ENCODE data around the gene BBS5.
A peak's percentile ranks its signal among the peaks of the same experiment; 100 is the strongest.
"Not testable (repeated sequence)": the region's sequence is repeated elsewhere in the genome, so short reads cannot be mapped to it uniquely, and the experiment has no call there.

The BBS5 gene

GRCh38 chr2:169523681-169524080 is 44.4 kb downstream of the BBS5 start:
- Histone ChIP-seq H3K4me1 (ENCODE audit: insufficient read depth, low read length, severe bottlenecking) (no peaks in the 10 kb centered on the region), H2AFZ (ENCODE audit: low read length) (no peak overlapping the region), H3F3A (ENCODE audit: insufficient read depth, low read length) (no peaks in the 10 kb centered on the region), H3K4me2 (ENCODE audit: low read length) (no peak overlapping the region), H4K20me1 (ENCODE audit: insufficient read depth, low read length) (no peaks in the 10 kb centered on the region), H3K9me2 (ENCODE audit: low read depth, low read length) (no peaks in the 10 kb centered on the region), H3K4me3 (ENCODE audit: low read depth, low read length, poor library complexity, severe bottlenecking) (no peak overlapping the region), H3K36me3 (ENCODE audit: insufficient read depth, low read length) (no peaks in the 10 kb centered on the region), H3K9me3 (ENCODE audit: low read length) (no peaks in the 10 kb centered on the region), H3K27me3 (ENCODE audit: insufficient read depth, low read length) (no peaks in the 10 kb centered on the region), H3K9ac (ENCODE audit: low read length) (no peak overlapping the region), H3K79me2 (ENCODE audit: insufficient read depth, low read length) (no peaks in the 10 kb centered on the region), H3K27ac (ENCODE audit: low read depth, low read length, poor library complexity, severe bottlenecking) (no peak overlapping the region)
- TF ChIP-seq, protein P1, sequence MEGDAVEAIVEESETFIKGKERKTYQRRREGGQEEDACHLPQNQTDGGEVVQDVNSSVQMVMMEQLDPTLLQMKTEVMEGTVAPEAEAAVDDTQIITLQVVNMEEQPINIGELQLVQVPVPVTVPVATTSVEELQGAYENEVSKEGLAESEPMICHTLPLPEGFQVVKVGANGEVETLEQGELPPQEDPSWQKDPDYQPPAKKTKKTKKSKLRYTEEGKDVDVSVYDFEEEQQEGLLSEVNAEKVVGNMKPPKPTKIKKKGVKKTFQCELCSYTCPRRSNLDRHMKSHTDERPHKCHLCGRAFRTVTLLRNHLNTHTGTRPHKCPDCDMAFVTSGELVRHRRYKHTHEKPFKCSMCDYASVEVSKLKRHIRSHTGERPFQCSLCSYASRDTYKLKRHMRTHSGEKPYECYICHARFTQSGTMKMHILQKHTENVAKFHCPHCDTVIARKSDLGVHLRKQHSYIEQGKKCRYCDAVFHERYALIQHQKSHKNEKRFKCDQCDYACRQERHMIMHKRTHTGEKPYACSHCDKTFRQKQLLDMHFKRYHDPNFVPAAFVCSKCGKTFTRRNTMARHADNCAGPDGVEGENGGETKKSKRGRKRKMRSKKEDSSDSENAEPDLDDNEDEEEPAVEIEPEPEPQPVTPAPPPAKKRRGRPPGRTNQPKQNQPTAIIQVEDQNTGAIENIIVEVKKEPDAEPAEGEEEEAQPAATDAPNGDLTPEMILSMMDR (IDR thresholded peaks at IDR 0.05; ENCODE audit: low read length) = no peak
- TF ChIP-seq EZH2 (IDR thresholded peaks at IDR 0.05; ENCODE audit: borderline replicate concordance, low read length) = no peak

DNA sequence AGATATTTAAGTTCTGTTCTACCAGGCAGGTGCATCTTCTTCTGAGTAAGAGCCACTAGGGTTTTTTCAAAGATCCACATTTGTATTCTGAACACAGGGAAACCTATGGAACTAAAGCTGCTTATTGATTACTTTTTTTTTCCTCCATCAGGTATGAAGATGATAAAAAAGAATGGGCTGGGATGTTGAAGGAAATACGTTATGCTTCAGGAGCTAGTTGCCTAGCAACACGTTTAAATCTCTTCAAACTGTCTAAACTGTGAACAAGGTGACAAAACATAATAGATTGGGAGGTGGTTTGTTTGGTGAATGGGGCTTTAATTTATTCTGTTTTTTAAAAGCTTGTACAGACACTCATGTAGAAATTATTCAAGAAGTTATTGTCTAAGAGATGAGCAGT is 46.1 kb downstream of the BBS5 start:
- no peaks in the 10 kb centered on the region for H3F3A ChIP-seq (ENCODE audit: insufficient read depth, low read length)
- H3K4me2 ChIP-seq (ENCODE audit: low read length) = no peak overlapping the region
- no peak for TF ChIP-seq EZH2 (IDR thresholded peaks at IDR 0.05; ENCODE audit: borderline replicate concordance, low read length)
- H4K20me1 ChIP-seq (ENCODE audit: insufficient read depth, low read length) = no peaks in the 10 kb centered on the region
- H3K27me3 ChIP-seq (ENCODE audit: insufficient read depth, low read length) = no peaks in the 10 kb centered on the region
- no peak overlapping the region for H3K27ac ChIP-seq (ENCODE audit: low read depth, low read length, poor library complexity, severe bottlenecking)
- H2AFZ ChIP-seq (ENCODE audit: low read length) = no peak overlapping the region
- H3K4me3 ChIP-seq (ENCODE audit: low read depth, low read length, poor library complexity, severe bottlenecking) = no peak overlapping the region
- H3K9me2 ChIP-seq (ENCODE audit: low read depth, low read length) = no peaks in the 10 kb centered on the region
- no peaks in the 10 kb centered on the region for H3K9me3 ChIP-seq (ENCODE audit: low read length)
- no peak overlapping the region for H3K9ac ChIP-seq (ENCODE audit: low read length)
- H3K36me3 ChIP-seq (ENCODE audit: insufficient read depth, low read length) = peaks cover 6% of the 10 kb centered on the region; the same call in 1 of the 2 replicates
- no peaks in the 10 kb centered on the region for H3K79me2 ChIP-seq (ENCODE audit: insufficient read depth, low read length)
- H3K4me1 ChIP-seq (ENCODE audit: insufficient read depth, low read length, severe bottlenecking) = no peaks in the 10 kb centered on the region

GRCh38 chr2:169526451-169526850 is 47.2 kb downstream of the BBS5 start:
- Histone ChIP-seq H3K27me3 (ENCODE audit: insufficient read depth, low read length) (no peaks in the 10 kb centered on the region), H3K36me3 (ENCODE audit: insufficient read depth, low read length) (peaks cover 6% of the 10 kb centered on the region; the same call in 1 of the 2 replicates), H3F3A (ENCODE audit: insufficient read depth, low read length) (no peaks in the 10 kb centered on the region), H3K4me3 (ENCODE audit: low read depth, low read length, poor library complexity, severe bottlenecking) (no peak overlapping the region), H2AFZ (ENCODE audit: low read length) (no peak overlapping the region), H3K9me2 (ENCODE audit: low read depth, low read length) (no peaks in the 10 kb centered on the region), H4K20me1 (ENCODE audit: insufficient read depth, low read length) (no peaks in the 10 kb centered on the region), H3K4me2 (ENCODE audit: low read length) (no peak overlapping the region), H3K4me1 (ENCODE audit: insufficient read depth, low read length, severe bottlenecking) (no peaks in the 10 kb centered on the region), H3K27ac (ENCODE audit: low read depth, low read length, poor library complexity, severe bottlenecking) (no peak overlapping the region), H3K9me3 (ENCODE audit: low read length) (no peaks in the 10 kb centered on the region), H3K79me2 (ENCODE audit: insufficient read depth, low read length) (no peaks in the 10 kb centered on the region), H3K9ac (ENCODE audit: low read length) (no peak overlapping the region)
- no peak for TF ChIP-seq EZH2 (IDR thresholded peaks at IDR 0.05; ENCODE audit: borderline replicate concordance, low read length)
- TF ChIP-seq, protein P1 (IDR thresholded peaks at IDR 0.05; ENCODE audit: low read length) = no peak

DNA sequence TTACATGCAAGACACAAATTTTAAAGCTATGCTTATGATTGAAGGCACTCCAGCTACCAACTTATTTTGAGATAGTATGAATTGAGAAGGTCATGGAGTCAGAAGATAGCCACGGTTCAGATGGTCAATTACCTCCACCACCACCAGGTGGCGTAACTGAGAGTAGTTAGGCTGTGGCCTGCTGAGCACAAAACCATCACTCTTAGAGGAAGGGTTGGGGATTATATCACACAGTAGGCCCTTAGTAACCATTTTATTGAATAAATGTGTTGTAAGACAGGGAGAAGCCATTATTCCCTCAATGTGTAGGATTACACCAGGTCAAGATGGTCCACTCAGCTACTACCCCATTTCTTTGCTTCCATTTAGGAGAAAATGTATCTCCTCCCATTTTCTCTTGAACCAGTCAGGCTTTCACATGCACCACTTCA is 49.0 kb downstream of the BBS5 start:
- Histone ChIP-seq H2AFZ (ENCODE audit: low read length) (no peak overlapping the region), H3K36me3 (ENCODE audit: insufficient read depth, low read length) (peaks cover 6% of the 10 kb centered on the region; the same call in 1 of the 2 replicates)

DNA sequence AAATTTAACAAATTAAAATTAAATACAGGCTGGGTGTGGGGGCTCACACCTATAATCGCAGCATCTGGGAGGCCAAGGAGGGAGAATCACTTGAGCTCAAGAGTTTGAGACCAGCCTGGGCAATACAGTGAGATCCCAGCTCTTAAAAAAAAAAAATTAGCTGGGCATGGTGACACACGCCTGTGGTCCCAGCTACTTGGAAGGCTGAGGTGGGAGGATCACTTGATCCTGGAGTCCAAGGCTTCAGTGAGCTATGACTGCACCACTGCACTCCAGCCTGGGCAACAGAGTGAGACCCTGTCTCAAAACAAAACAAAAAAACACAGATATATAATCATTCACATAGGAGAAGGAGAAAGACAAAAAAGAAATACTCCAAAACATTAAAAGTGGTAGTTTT is 60.2 kb downstream of the BBS5 start:
- H3K36me3 ChIP-seq (ENCODE audit: insufficient read depth, low read length); H3K4me1 ChIP-seq (ENCODE audit: insufficient read depth, low read length, severe bottlenecking); H3K4me3 ChIP-seq (ENCODE audit: low read depth, low read length, poor library complexity, severe bottlenecking); H3K79me2 ChIP-seq (ENCODE audit: insufficient read depth, low read length); H3F3A ChIP-seq (ENCODE audit: insufficient read depth, low read length); H3K27me3 ChIP-seq (ENCODE audit: insufficient read depth, low read length); H3K27ac ChIP-seq (ENCODE audit: low read depth, low read length, poor library complexity, severe bottlenecking); H2AFZ ChIP-seq (ENCODE audit: low read length); H3K4me2 ChIP-seq (ENCODE audit: low read length); H3K9me3 ChIP-seq (ENCODE audit: low read length); H4K20me1 ChIP-seq (ENCODE audit: insufficient read depth, low read length); H3K9me2 ChIP-seq (ENCODE audit: low read depth, low read length); H3K9ac ChIP-seq (ENCODE audit: low read length): not testable (repeated sequence)

More for the DNA sequence above, 49.0 kb downstream of the BBS5 start:
- Histone ChIP-seq H3K9ac (ENCODE audit: low read length) (no peak overlapping the region), H3K79me2 (ENCODE audit: insufficient read depth, low read length) (no peaks in the 10 kb centered on the region), H3K9me2 (ENCODE audit: low read depth, low read length) (no peaks in the 10 kb centered on the region), H3K27ac (ENCODE audit: low read depth, low read length, poor library complexity, severe bottlenecking) (no peak overlapping the region), H3K4me2 (ENCODE audit: low read length) (no peak overlapping the region), H4K20me1 (ENCODE audit: insufficient read depth, low read length) (no peaks in the 10 kb centered on the region), H3K4me3 (ENCODE audit: low read depth, low read length, poor library complexity, severe bottlenecking) (no peak overlapping the region), H3K9me3 (ENCODE audit: low read length) (no peaks in the 10 kb centered on the region), H3K4me1 (ENCODE audit: insufficient read depth, low read length, severe bottlenecking) (no peaks in the 10 kb centered on the region), H3F3A (ENCODE audit: insufficient read depth, low read length) (no peaks in the 10 kb centered on the region), H3K27me3 (ENCODE audit: insufficient read depth, low read length) (no peaks in the 10 kb centered on the region)
- TF ChIP-seq, protein P1 (IDR thresholded peaks at IDR 0.05; ENCODE audit: low read length) = peak; percentile 89
- TF ChIP-seq EZH2 (IDR thresholded peaks at IDR 0.05; ENCODE audit: borderline replicate concordance, low read length) = no peak

All from OCI-LY1 (cell line).